ENCODE measurements around the gene PLPP1.

PLPP1 gene

GRCh38 chr5:55467862-55468551, 66.8 kb downstream of the PLPP1 start:
- Histone ChIP-seq H3K9me3 (ENCODE audit: low read length) (no peaks in the 10 kb centered on the region), H3K27ac (ENCODE audit: low read depth, low read length) (no peak overlapping the region), H3K4me3 (ENCODE audit: low read depth in 1 of 2, low read length in 2 of 2) (no peak overlapping the region), H3K4me1 (ENCODE audit: insufficient read depth, low read length) (peaks cover 29% of the 10 kb centered on the region), H3K27me3 (ENCODE audit: control insufficient read depth in 1 of 2, insufficient read depth in 2 of 2, low read length in 2 of 2) (no peaks in the 10 kb centered on the region), H3K36me3 (ENCODE audit: insufficient read depth, low read length) (peaks cover 12% of the 10 kb centered on the region), H3K9ac (ENCODE audit: low read length) (no peak overlapping the region)

- no peak overlapping the region for H3K27ac ChIP-seq (ENCODE audit: low read depth, low read length)
- H3K4me3 ChIP-seq (ENCODE audit: low read depth in 1 of 2, low read length in 2 of 2): no peak overlapping the region
- no peak overlapping the region for H3K9ac ChIP-seq (ENCODE audit: low read length)
- peaks cover 11% of the 10 kb centered on the region for H3K4me1 ChIP-seq (ENCODE audit: insufficient read depth, low read length)
- peaks cover 3% of the 10 kb centered on the region for H3K36me3 ChIP-seq (ENCODE audit: insufficient read depth, low read length)
- no peaks in the 10 kb centered on the region for H3K9me3 ChIP-seq (ENCODE audit: low read length)
- H3K27me3 ChIP-seq (ENCODE audit: control insufficient read depth in 1 of 2, insufficient read depth in 2 of 2, low read length in 2 of 2): no peaks in the 10 kb centered on the region
Measured at GRCh38 chr5:55463613-55464012, 71.2 kb downstream of the PLPP1 start.

- H3K36me3 ChIP-seq (ENCODE audit: insufficient read depth, low read length): no peaks in the 10 kb centered on the region
- H3K27me3 ChIP-seq (ENCODE audit: control insufficient read depth in 1 of 2, insufficient read depth in 2 of 2, low read length in 2 of 2): no peaks in the 10 kb centered on the region
- peaks cover 12% of the 10 kb centered on the region for H3K4me1 ChIP-seq (ENCODE audit: insufficient read depth, low read length)
- H3K27ac ChIP-seq (ENCODE audit: low read depth, low read length): no peak overlapping the region
- no peak overlapping the region for H3K4me3 ChIP-seq (ENCODE audit: low read depth in 1 of 2, low read length in 2 of 2)
- no peaks in the 10 kb centered on the region for H3K9me3 ChIP-seq (ENCODE audit: low read length)
- H3K9ac ChIP-seq (ENCODE audit: low read length): no peak overlapping the region
Measured at GRCh38 chr5:55459572-55459971, 75.2 kb downstream of the PLPP1 start.

GRCh38 chr5:55456216-55456895, 78.4 kb downstream of the PLPP1 start:
- no peak overlapping the region for H3K27ac ChIP-seq (ENCODE audit: low read depth, low read length)
- H3K4me1 ChIP-seq (ENCODE audit: insufficient read depth, low read length): peaks cover 16% of the 10 kb centered on the region
- H3K27me3 ChIP-seq (ENCODE audit: control insufficient read depth in 1 of 2, insufficient read depth in 2 of 2, low read length in 2 of 2): no peaks in the 10 kb centered on the region
- H3K9me3 ChIP-seq (ENCODE audit: low read length): no peaks in the 10 kb centered on the region
- no peak overlapping the region for H3K4me3 ChIP-seq (ENCODE audit: low read depth in 1 of 2, low read length in 2 of 2)
- no peaks in the 10 kb centered on the region for H3K36me3 ChIP-seq (ENCODE audit: insufficient read depth, low read length)
- H3K9ac ChIP-seq (ENCODE audit: low read length): no peak overlapping the region

- Histone ChIP-seq H3K4me3 (ENCODE audit: low read depth in 1 of 2, low read length in 2 of 2) (no peak overlapping the region), H3K9me3 (ENCODE audit: low read length) (no peaks in the 10 kb centered on the region), H3K4me1 (ENCODE audit: insufficient read depth, low read length) (peaks cover 31% of the 10 kb centered on the region), H3K27me3 (ENCODE audit: control insufficient read depth in 1 of 2, insufficient read depth in 2 of 2, low read length in 2 of 2) (no peaks in the 10 kb centered on the region), H3K9ac (ENCODE audit: low read length) (no peak overlapping the region), H3K27ac (ENCODE audit: low read depth, low read length) (no peak overlapping the region), H3K36me3 (ENCODE audit: insufficient read depth, low read length) (no peaks in the 10 kb centered on the region)
Measured at GRCh38 chr5:55454282-55454681, 80.5 kb downstream of the PLPP1 start.

GRCh38 chr5:55453211-55453610, 81.6 kb downstream of the PLPP1 start:
- no peak overlapping the region for H3K27ac ChIP-seq (ENCODE audit: low read depth, low read length)
- H3K4me1 ChIP-seq (ENCODE audit: insufficient read depth, low read length): peaks cover 30% of the 10 kb centered on the region
- H3K9ac ChIP-seq (ENCODE audit: low read length): no peak overlapping the region
- H3K36me3 ChIP-seq (ENCODE audit: insufficient read depth, low read length): no peaks in the 10 kb centered on the region
- H3K9me3 ChIP-seq (ENCODE audit: low read length): no peaks in the 10 kb centered on the region
- H3K4me3 ChIP-seq (ENCODE audit: low read depth in 1 of 2, low read length in 2 of 2): no peak overlapping the region
- no peaks in the 10 kb centered on the region for H3K27me3 ChIP-seq (ENCODE audit: control insufficient read depth in 1 of 2, insufficient read depth in 2 of 2, low read length in 2 of 2)

- H3K4me1 ChIP-seq (ENCODE audit: insufficient read depth, low read length): peaks cover 40% of the 10 kb centered on the region
- H3K9me3 ChIP-seq (ENCODE audit: low read length): no peaks in the 10 kb centered on the region
- no peak overlapping the region for H3K4me3 ChIP-seq (ENCODE audit: low read depth in 1 of 2, low read length in 2 of 2)
- H3K36me3 ChIP-seq (ENCODE audit: insufficient read depth, low read length): no peaks in the 10 kb centered on the region
- H3K27me3 ChIP-seq (ENCODE audit: control insufficient read depth in 1 of 2, insufficient read depth in 2 of 2, low read length in 2 of 2): no peaks in the 10 kb centered on the region
- no peak overlapping the region for H3K27ac ChIP-seq (ENCODE audit: low read depth, low read length)
- H3K9ac ChIP-seq (ENCODE audit: low read length): no peak overlapping the region
Measured at GRCh38 chr5:55451976-55452375, 82.8 kb downstream of the PLPP1 start.

DNA sequence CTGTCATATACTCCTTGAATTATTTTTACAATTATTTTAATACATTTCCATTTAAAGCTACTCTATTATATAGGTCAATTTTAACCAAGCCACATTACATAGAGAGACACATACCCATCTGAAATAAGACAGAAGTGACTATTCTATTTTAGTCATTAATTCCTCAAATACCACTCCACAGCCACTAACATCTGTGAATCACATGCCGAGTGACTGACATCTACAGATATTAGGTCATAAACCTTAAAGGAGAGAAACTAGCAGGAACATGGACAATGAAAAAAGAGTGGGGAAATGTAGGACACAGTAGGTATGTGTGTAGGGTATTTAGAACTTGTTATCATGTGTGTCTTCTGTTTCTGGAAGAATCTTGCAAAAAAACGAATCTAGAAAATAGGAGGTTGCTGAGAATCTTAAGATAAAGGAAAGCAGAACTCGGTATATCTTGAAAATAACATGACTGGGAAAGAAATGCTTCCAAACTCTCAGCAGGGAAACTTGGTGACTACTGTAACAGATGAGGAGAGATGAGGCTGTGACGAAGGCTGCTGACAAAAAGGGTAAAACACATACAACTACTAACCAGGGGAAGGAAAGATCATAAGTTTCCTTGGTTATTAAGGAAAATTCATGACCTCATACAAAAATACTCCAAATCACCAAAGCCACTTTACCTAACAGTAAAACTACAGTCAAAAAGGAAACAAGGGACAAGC, 84.6 kb downstream of the PLPP1 start:
- H3K9me3 ChIP-seq (ENCODE audit: low read length): no peaks in the 10 kb centered on the region
- H3K4me1 ChIP-seq (ENCODE audit: insufficient read depth, low read length): peaks cover 53% of the 10 kb centered on the region
- no peaks in the 10 kb centered on the region for H3K27me3 ChIP-seq (ENCODE audit: control insufficient read depth in 1 of 2, insufficient read depth in 2 of 2, low read length in 2 of 2)
- no peak overlapping the region for H3K27ac ChIP-seq (ENCODE audit: low read depth, low read length)
- H3K9ac ChIP-seq (ENCODE audit: low read length): no peak overlapping the region
- H3K36me3 ChIP-seq (ENCODE audit: insufficient read depth, low read length): no peaks in the 10 kb centered on the region
- no peak overlapping the region for H3K4me3 ChIP-seq (ENCODE audit: low read depth in 1 of 2, low read length in 2 of 2)

DNA sequence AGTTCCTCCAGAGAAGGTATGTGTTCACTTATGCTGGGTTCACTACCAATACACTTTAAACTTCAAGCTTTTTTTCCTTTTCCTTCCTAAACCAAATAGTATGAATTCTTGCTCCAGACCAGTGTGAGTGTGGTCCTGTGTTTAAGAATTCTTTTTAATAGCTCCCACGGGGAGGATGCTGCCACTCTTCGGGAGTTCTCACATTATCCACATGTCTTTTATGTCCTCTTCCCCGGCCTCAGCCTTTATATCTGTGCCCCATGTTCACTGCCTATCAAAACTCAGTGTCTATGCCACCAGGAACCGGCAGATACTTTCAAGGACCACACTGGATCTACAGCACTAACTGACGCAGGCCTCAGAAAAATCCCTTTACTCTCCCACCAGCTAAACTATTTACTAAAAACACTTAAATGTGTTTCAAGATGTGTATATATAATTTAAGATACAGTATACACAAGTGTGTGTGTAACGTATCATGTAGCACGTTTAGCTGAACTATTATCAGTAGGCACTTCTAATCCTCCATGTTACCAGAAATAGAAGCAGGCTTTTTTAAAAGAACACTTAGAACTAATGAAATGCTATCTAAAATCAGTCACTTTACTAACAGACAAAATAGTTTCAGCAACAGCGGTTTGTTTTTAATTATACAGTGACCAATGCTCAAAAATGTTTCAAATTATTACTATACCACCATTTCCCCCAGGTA, 88.0 kb downstream of the PLPP1 start:
- peaks cover 57% of the 10 kb centered on the region for H3K4me1 ChIP-seq (ENCODE audit: insufficient read depth, low read length)
- H3K4me3 ChIP-seq (ENCODE audit: low read depth in 1 of 2, low read length in 2 of 2): no peak overlapping the region
- H3K27ac ChIP-seq (ENCODE audit: low read depth, low read length): no peak overlapping the region
- H3K36me3 ChIP-seq (ENCODE audit: insufficient read depth, low read length): no peaks in the 10 kb centered on the region
- no peak overlapping the region for H3K9ac ChIP-seq (ENCODE audit: low read length)
- no peaks in the 10 kb centered on the region for H3K9me3 ChIP-seq (ENCODE audit: low read length)
- no peaks in the 10 kb centered on the region for H3K27me3 ChIP-seq (ENCODE audit: control insufficient read depth in 1 of 2, insufficient read depth in 2 of 2, low read length in 2 of 2)

GRCh38 chr5:55445791-55446190, 89.0 kb downstream of the PLPP1 start:
- H3K9me3 ChIP-seq (ENCODE audit: low read length): no peaks in the 10 kb centered on the region
- no peak overlapping the region for H3K9ac ChIP-seq (ENCODE audit: low read length)
- peaks cover 60% of the 10 kb centered on the region for H3K4me1 ChIP-seq (ENCODE audit: insufficient read depth, low read length)
- H3K27me3 ChIP-seq (ENCODE audit: control insufficient read depth in 1 of 2, insufficient read depth in 2 of 2, low read length in 2 of 2): no peaks in the 10 kb centered on the region
- H3K27ac ChIP-seq (ENCODE audit: low read depth, low read length): no peak overlapping the region
- H3K36me3 ChIP-seq (ENCODE audit: insufficient read depth, low read length): no peaks in the 10 kb centered on the region
- no peak overlapping the region for H3K4me3 ChIP-seq (ENCODE audit: low read depth in 1 of 2, low read length in 2 of 2)

DNA sequence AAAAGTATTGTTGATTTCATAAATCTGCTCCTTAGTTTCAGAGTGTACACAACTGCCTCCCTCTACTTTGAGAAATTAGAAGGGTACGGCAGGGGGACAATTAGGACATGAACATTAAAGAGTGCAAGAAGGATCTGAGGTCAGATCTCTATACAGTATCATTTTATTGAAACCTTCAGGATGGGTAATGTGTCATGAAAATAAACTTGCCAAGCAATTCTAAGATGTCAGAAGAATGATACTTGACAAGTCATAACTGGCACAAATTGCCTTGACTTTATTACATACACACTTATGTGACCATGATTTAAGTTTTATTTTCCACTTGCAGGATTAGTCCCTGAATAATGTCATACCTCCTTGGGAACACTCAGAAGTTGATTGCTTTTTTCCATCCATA, 92.8 kb downstream of the PLPP1 start:
- Histone ChIP-seq H3K4me3 (ENCODE audit: low read depth in 1 of 2, low read length in 2 of 2) (no peak overlapping the region), H3K4me1 (ENCODE audit: insufficient read depth, low read length) (peaks cover 75% of the 10 kb centered on the region), H3K36me3 (ENCODE audit: insufficient read depth, low read length) (no peaks in the 10 kb centered on the region), H3K9ac (ENCODE audit: low read length) (no peak overlapping the region), H3K27ac (ENCODE audit: low read depth, low read length) (peak overlapping the region; percentile 92), H3K9me3 (ENCODE audit: low read length) (no peaks in the 10 kb centered on the region), H3K27me3 (ENCODE audit: control insufficient read depth in 1 of 2, insufficient read depth in 2 of 2, low read length in 2 of 2) (no peaks in the 10 kb centered on the region)

All from muscle layer of colon (tissue), 2 donors.